ENCODE data around the gene CD28. TPM values are rescaled to one million over a fixed set of nuclear protein-coding genes. Genes with fewer than 3 reads are reported as not detected.

The CD28 gene
- total RNA-seq, 1 donor from 2014 or later = not detected

GRCh38 chr2:203671876-203672275 is 34.6 kb upstream of the CD28 start:
- DNase-seq (ENCODE audit: low spot score in 2 of 2, unreplicated experiment in 2 of 2) = no peak
- peaks cover 11% of the 10 kb centered on the region for H3K9me3 Mint-ChIP-seq
- no peak overlapping the region for H3K4me3 Mint-ChIP-seq
- H3K4me1 Mint-ChIP-seq = no peaks in the 10 kb centered on the region
- no peak for TF ChIP-seq CTCF (IDR thresholded peaks at IDR 0.05; ENCODE audit: unreplicated experiment)
- no peaks in the 10 kb centered on the region for H3K36me3 Mint-ChIP-seq
- H3K27me3 Mint-ChIP-seq (ENCODE audit: low read depth) = no peaks in the 10 kb centered on the region
- no peak overlapping the region for H3K27ac Mint-ChIP-seq

GRCh38 chr2:203672856-203673255 is 33.6 kb upstream of the CD28 start:
- H3K27ac Mint-ChIP-seq = no peak overlapping the region
- no peak for TF ChIP-seq CTCF (IDR thresholded peaks at IDR 0.05; ENCODE audit: unreplicated experiment)

GRCh38 chr2:203673933-203674332 is 32.5 kb upstream of the CD28 start:
- no peak for DNase-seq (ENCODE audit: low spot score in 2 of 2, unreplicated experiment in 2 of 2)
- H3K9me3 Mint-ChIP-seq = peaks cover 11% of the 10 kb centered on the region
- no peak for TF ChIP-seq CTCF (IDR thresholded peaks at IDR 0.05; ENCODE audit: unreplicated experiment)
- no peak overlapping the region for H3K4me3 Mint-ChIP-seq
- H3K27me3 Mint-ChIP-seq (ENCODE audit: low read depth) = no peaks in the 10 kb centered on the region
- no peak overlapping the region for H3K27ac Mint-ChIP-seq
- no peaks in the 10 kb centered on the region for H3K4me1 Mint-ChIP-seq
- H3K36me3 Mint-ChIP-seq = no peaks in the 10 kb centered on the region

More at GRCh38 chr2:203672856-203673255, 33.6 kb upstream of the CD28 start:
- H3K4me3 Mint-ChIP-seq = no peak overlapping the region
- H3K27me3 Mint-ChIP-seq (ENCODE audit: low read depth) = no peaks in the 10 kb centered on the region
- H3K4me1 Mint-ChIP-seq = no peaks in the 10 kb centered on the region
- peaks cover 11% of the 10 kb centered on the region for H3K9me3 Mint-ChIP-seq
- DNase-seq (ENCODE audit: low spot score in 2 of 2, unreplicated experiment in 2 of 2) = no peak
- H3K36me3 Mint-ChIP-seq = no peaks in the 10 kb centered on the region

GRCh38 chr2:203675086-203675485 is 31.4 kb upstream of the CD28 start:
- no peaks in the 10 kb centered on the region for H3K27me3 Mint-ChIP-seq (ENCODE audit: low read depth)
- no peak overlapping the region for H3K27ac Mint-ChIP-seq
- no peak for TF ChIP-seq CTCF (IDR thresholded peaks at IDR 0.05; ENCODE audit: unreplicated experiment)
- no peaks in the 10 kb centered on the region for H3K4me1 Mint-ChIP-seq
- DNase-seq (ENCODE audit: low spot score in 2 of 2, unreplicated experiment in 2 of 2) = no peak
- H3K9me3 Mint-ChIP-seq = peaks cover 7% of the 10 kb centered on the region
- H3K36me3 Mint-ChIP-seq = no peaks in the 10 kb centered on the region
- H3K4me3 Mint-ChIP-seq = no peak overlapping the region

GRCh38 chr2:203678971-203679370 is 27.5 kb upstream of the CD28 start:
- H3K4me1 Mint-ChIP-seq = no peaks in the 10 kb centered on the region
- no peak for DNase-seq (ENCODE audit: low spot score in 2 of 2, unreplicated experiment in 2 of 2)
- no peak overlapping the region for H3K27ac Mint-ChIP-seq
- H3K36me3 Mint-ChIP-seq = no peaks in the 10 kb centered on the region
- no peak for TF ChIP-seq CTCF (IDR thresholded peaks at IDR 0.05; ENCODE audit: unreplicated experiment)
- H3K4me3 Mint-ChIP-seq = no peak overlapping the region
- H3K27me3 Mint-ChIP-seq (ENCODE audit: low read depth) = no peaks in the 10 kb centered on the region
- H3K9me3 Mint-ChIP-seq = no peaks in the 10 kb centered on the region

GRCh38 chr2:203679401-203679800 is 27.0 kb upstream of the CD28 start:
- H3K9me3 Mint-ChIP-seq = no peaks in the 10 kb centered on the region
- no peak for DNase-seq (ENCODE audit: low spot score in 2 of 2, unreplicated experiment in 2 of 2)
- H3K27ac Mint-ChIP-seq = no peak overlapping the region
- H3K27me3 Mint-ChIP-seq (ENCODE audit: low read depth) = no peaks in the 10 kb centered on the region
- no peaks in the 10 kb centered on the region for H3K36me3 Mint-ChIP-seq
- no peaks in the 10 kb centered on the region for H3K4me1 Mint-ChIP-seq
- H3K4me3 Mint-ChIP-seq = no peak overlapping the region
- TF ChIP-seq CTCF (IDR thresholded peaks at IDR 0.05; ENCODE audit: unreplicated experiment) = no peak
